Mammary epithelial cell (primary cell): ENCODE data around the gene NMBR.

ENCODE experiments used
- EZH2 ChIP-seq: IDR thresholded peaks from 2 replicates; pipeline ENCODE4 v1.6.1; 2012; ENCODE audit warnings: low read length, inconsistent platforms, borderline replicate concordance
- TF ChIP-seq, protein P1 (sequence below), 2 donors: IDR thresholded peaks in 1 of 2; conservative IDR thresholded peaks in 1 of 2; 2 replicates each; pipeline ENCODE4 v1.5.1; 2011 to 2012; ENCODE audit warnings: inconsistent platforms in 2 of 2, low read length in 2 of 2, mild to moderate bottlenecking in 2 of 2, control low read depth in 1 of 2, low read depth in 1 of 2; ENCODE audit not compliant: insufficient read depth in 1 of 2; ENCODE audit errors: extremely low read depth in 1 of 2

DNA sequence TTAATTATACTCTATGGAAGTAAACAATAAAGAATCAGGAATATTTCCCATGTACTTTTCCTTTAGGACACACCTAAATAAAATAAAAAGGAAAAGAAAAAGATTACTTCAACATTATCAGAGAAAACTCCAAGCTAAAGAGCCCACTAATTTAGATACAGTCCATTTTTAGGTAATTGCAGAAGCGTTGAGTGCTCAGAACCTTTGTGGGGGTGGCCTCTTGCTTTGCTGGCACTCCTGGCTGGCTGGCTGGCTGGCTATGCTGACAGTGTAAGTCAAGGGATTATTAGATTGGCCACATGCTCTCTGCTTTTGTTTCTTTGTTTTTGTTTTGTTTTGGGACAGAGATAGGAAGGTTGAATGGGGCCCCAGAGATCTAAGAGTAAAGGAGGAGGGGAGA is 14.3 kb downstream of the NMBR start, which contains the start of gene GJE1:
- TF ChIP-seq, protein P1, sequence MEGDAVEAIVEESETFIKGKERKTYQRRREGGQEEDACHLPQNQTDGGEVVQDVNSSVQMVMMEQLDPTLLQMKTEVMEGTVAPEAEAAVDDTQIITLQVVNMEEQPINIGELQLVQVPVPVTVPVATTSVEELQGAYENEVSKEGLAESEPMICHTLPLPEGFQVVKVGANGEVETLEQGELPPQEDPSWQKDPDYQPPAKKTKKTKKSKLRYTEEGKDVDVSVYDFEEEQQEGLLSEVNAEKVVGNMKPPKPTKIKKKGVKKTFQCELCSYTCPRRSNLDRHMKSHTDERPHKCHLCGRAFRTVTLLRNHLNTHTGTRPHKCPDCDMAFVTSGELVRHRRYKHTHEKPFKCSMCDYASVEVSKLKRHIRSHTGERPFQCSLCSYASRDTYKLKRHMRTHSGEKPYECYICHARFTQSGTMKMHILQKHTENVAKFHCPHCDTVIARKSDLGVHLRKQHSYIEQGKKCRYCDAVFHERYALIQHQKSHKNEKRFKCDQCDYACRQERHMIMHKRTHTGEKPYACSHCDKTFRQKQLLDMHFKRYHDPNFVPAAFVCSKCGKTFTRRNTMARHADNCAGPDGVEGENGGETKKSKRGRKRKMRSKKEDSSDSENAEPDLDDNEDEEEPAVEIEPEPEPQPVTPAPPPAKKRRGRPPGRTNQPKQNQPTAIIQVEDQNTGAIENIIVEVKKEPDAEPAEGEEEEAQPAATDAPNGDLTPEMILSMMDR (conservative IDR thresholded peaks at IDR 0.05 in 1 of 2, IDR thresholded peaks at IDR 0.05 in 1 of 2; ENCODE audit: extremely low read depth in 1 of 2, insufficient read depth in 1 of 2, low read depth in 1 of 2, low read length in 2 of 2): no peak
- no peak for TF ChIP-seq EZH2
